ENCODE measurements around the gene HSPB7.

Gene HSPB7

GRCh38 chr1:16011936-16012589 lies 5.8 kb downstream of the HSPB7 start:
- TF ChIP-seq, protein P1, sequence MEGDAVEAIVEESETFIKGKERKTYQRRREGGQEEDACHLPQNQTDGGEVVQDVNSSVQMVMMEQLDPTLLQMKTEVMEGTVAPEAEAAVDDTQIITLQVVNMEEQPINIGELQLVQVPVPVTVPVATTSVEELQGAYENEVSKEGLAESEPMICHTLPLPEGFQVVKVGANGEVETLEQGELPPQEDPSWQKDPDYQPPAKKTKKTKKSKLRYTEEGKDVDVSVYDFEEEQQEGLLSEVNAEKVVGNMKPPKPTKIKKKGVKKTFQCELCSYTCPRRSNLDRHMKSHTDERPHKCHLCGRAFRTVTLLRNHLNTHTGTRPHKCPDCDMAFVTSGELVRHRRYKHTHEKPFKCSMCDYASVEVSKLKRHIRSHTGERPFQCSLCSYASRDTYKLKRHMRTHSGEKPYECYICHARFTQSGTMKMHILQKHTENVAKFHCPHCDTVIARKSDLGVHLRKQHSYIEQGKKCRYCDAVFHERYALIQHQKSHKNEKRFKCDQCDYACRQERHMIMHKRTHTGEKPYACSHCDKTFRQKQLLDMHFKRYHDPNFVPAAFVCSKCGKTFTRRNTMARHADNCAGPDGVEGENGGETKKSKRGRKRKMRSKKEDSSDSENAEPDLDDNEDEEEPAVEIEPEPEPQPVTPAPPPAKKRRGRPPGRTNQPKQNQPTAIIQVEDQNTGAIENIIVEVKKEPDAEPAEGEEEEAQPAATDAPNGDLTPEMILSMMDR (IDR thresholded peaks at IDR 0.05; ENCODE audit: low read depth, low read length), result no peak
- H2AFZ ChIP-seq (ENCODE audit: low read depth, low read length), result no peak overlapping the region
- no peak overlapping the region for H3K4me3 ChIP-seq (ENCODE audit: low read length)

DNA sequence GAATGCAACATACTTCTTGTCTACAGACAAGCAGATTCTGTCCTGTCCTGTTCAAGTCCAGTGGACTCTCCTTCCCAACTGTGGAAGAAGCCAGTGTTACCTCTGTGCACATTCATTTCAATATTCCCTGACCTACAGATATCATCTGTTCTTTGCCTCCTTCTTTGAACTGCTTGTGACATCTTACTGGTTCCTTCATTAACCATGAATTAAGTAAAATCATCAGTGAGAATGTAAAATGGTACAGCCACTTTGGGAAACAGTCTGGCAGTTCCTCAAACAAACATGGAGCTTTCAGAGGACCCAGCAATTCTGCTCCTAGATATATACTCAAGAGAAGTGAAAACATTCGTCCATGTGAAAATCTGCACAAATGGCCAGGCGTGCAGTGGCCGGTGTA lies 7.0 kb downstream of the HSPB7 start:
- no peak overlapping the region for H3K9ac ChIP-seq (ENCODE audit: low read length)
- peaks cover 19% of the 10 kb centered on the region for H3K4me1 ChIP-seq (ENCODE audit: low read length)
- no peaks in the 10 kb centered on the region for H4K20me1 ChIP-seq (ENCODE audit: insufficient read depth, low read length)
- H2AFZ ChIP-seq (ENCODE audit: low read depth, low read length), result no peak overlapping the region
- H3K79me2 ChIP-seq (ENCODE audit: low read length), result no peaks in the 10 kb centered on the region
- no peak overlapping the region for H3K4me3 ChIP-seq (ENCODE audit: low read length)
- H3K27ac ChIP-seq (ENCODE audit: low read length), result no peak overlapping the region
- H3K36me3 ChIP-seq (replicated peaks; ENCODE audit: low read depth, low read length), result no peaks in the 10 kb centered on the region
- no peaks in the 10 kb centered on the region for H3K9me3 ChIP-seq (ENCODE audit: insufficient read depth, low read length)
- H3K27me3 ChIP-seq (ENCODE audit: low read depth, low read length), result no peaks in the 10 kb centered on the region; the same call in 1 of the 2 replicates
- no peak overlapping the region for H3K4me2 ChIP-seq (ENCODE audit: low read length)
- no peak for TF ChIP-seq EZH2phosphoT487 (IDR thresholded peaks at IDR 0.05; ENCODE audit: low read depth)

More at GRCh38 chr1:16011936-16012589, 5.8 kb downstream of the HSPB7 start:
- no peak overlapping the region for H3K4me2 ChIP-seq (ENCODE audit: low read length)
- no peaks in the 10 kb centered on the region; the same call in 1 of the 2 replicates for H3K27me3 ChIP-seq (ENCODE audit: low read depth, low read length)
- H3K9ac ChIP-seq (ENCODE audit: low read length), result no peak overlapping the region
- H4K20me1 ChIP-seq (ENCODE audit: insufficient read depth, low read length), result no peaks in the 10 kb centered on the region
- no peaks in the 10 kb centered on the region for H3K79me2 ChIP-seq (ENCODE audit: low read length)
- H3K27ac ChIP-seq (ENCODE audit: low read length), result no peak overlapping the region
- peaks cover 12% of the 10 kb centered on the region for H3K4me1 ChIP-seq (ENCODE audit: low read length)
- H3K36me3 ChIP-seq (replicated peaks; ENCODE audit: low read depth, low read length), result no peaks in the 10 kb centered on the region
- no peaks in the 10 kb centered on the region for H3K9me3 ChIP-seq (ENCODE audit: insufficient read depth, low read length)

DNA sequence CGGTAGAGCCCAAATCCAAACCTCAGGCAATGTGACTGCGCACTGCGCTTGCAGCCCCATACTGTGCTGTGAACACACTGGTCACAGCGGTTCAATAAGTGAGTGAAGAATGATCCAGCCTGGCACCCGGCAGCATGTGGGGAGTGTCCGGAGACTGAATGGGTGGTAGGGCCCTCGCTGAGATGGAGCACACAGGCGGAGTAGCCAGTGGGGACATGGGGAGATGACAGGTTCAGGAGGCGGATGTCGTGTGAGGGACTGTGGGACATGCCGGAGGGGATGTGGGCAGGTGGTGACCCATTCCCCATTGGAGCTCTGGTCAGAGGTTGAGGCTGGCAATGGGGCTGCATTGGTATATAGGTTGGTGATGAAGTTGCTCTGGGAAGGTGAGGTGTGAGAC lies 8.2 kb downstream of the HSPB7 start:
- no peaks in the 10 kb centered on the region for H3K79me2 ChIP-seq (ENCODE audit: low read length)
- no peak overlapping the region for H2AFZ ChIP-seq (ENCODE audit: low read depth, low read length)
- TF ChIP-seq, protein P1 (IDR thresholded peaks at IDR 0.05; ENCODE audit: low read depth, low read length), result no peak
- no peak for TF ChIP-seq EZH2phosphoT487 (IDR thresholded peaks at IDR 0.05; ENCODE audit: low read depth)
- peaks cover 13% of the 10 kb centered on the region for H3K4me1 ChIP-seq (ENCODE audit: low read length)
- H3K27ac ChIP-seq (ENCODE audit: low read length), result no peak overlapping the region
- H3K36me3 ChIP-seq (replicated peaks; ENCODE audit: low read depth, low read length), result no peaks in the 10 kb centered on the region
- no peak overlapping the region for H3K4me2 ChIP-seq (ENCODE audit: low read length)
- no peaks in the 10 kb centered on the region for H3K9me3 ChIP-seq (ENCODE audit: insufficient read depth, low read length)
- no peaks in the 10 kb centered on the region for H4K20me1 ChIP-seq (ENCODE audit: insufficient read depth, low read length)
- no peak overlapping the region for H3K9ac ChIP-seq (ENCODE audit: low read length)
- H3K4me3 ChIP-seq (ENCODE audit: low read length), result no peak overlapping the region
- H3K27me3 ChIP-seq (ENCODE audit: low read depth, low read length), result peaks cover 4% of the 10 kb centered on the region; the same call in 1 of the 2 replicates

GRCh38 chr1:16009030-16009460 lies 8.8 kb downstream of the HSPB7 start:
- no peaks in the 10 kb centered on the region for H3K79me2 ChIP-seq (ENCODE audit: low read length)
- no peaks in the 10 kb centered on the region for H4K20me1 ChIP-seq (ENCODE audit: insufficient read depth, low read length)
- no peak overlapping the region for H3K27ac ChIP-seq (ENCODE audit: low read length)
- TF ChIP-seq EZH2phosphoT487 (IDR thresholded peaks at IDR 0.05; ENCODE audit: low read depth), result no peak
- TF ChIP-seq, protein P1 (IDR thresholded peaks at IDR 0.05; ENCODE audit: low read depth, low read length), result peak; percentile 86
- H3K4me2 ChIP-seq (ENCODE audit: low read length), result no peak overlapping the region
- no peak overlapping the region for H3K9ac ChIP-seq (ENCODE audit: low read length)
- peaks cover 7% of the 10 kb centered on the region; the same call in 1 of the 2 replicates for H3K4me1 ChIP-seq (ENCODE audit: low read length)
- peaks cover 4% of the 10 kb centered on the region; the same call in 1 of the 2 replicates for H3K27me3 ChIP-seq (ENCODE audit: low read depth, low read length)
- no peaks in the 10 kb centered on the region for H3K9me3 ChIP-seq (ENCODE audit: insufficient read depth, low read length)
- no peak overlapping the region for H2AFZ ChIP-seq (ENCODE audit: low read depth, low read length)
- H3K4me3 ChIP-seq (ENCODE audit: low read length), result no peak overlapping the region
- H3K36me3 ChIP-seq (replicated peaks; ENCODE audit: low read depth, low read length), result no peaks in the 10 kb centered on the region

Data from OCI-LY3 (cell line).